ENCODE measurements around the gene OR6M1.

Gene OR6M1

DNA sequence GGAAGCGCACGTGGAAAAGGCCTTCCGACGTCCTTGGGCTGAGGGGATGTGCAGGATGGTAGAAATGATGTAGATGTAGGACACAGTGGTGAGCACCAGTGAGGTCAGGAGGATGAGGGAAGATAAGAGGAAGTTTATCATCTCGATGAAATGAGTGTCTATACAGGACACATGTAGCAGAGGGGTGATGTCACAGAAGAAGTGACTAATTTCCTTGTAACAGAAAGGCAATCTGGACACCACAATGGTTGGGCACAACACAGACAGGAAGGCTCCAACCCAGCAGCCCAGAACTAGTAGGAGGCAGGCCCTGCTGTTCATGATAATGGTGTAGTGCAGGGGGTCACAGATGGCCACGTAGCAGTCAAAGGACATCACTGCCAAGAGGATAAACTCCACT is 35.0 kb upstream of the OR6M1 start:
- no peak for DNase-seq (ENCODE audit: low spot score)
- Histone ChIP-seq H3K18ac (ENCODE audit: low read length) (no peak overlapping the region), H3K4me2 (ENCODE audit: insufficient read depth, low read length, poor library complexity, severe bottlenecking) (no peak overlapping the region), H3K14ac (ENCODE audit: low read length) (no peak overlapping the region), H3K4ac (ENCODE audit: low read length) (no peak overlapping the region), H3K9me3 (replicated peaks in 1 of 2; ENCODE audit: control insufficient read depth in 2 of 2, insufficient read depth in 1 of 2, low read depth in 1 of 2, low read length in 2 of 2) (no peaks in the 10 kb centered on the region), H3K27me3 (ENCODE audit: control insufficient read depth in 3 of 3, insufficient read depth in 3 of 3, low read depth in 1 of 3, low read length in 3 of 3) (no peaks in the 10 kb centered on the region), H4K8ac (ENCODE audit: low read depth, low read length) (no peak overlapping the region), H3K9ac (ENCODE audit: low read depth, low read length, poor library complexity) (no peak overlapping the region), H3K4me3 (ENCODE audit: low read length in 2 of 2) (no peak overlapping the region), H4K91ac (ENCODE audit: low read depth, low read length, poor library complexity) (no peak overlapping the region), H2BK120ac (ENCODE audit: low read depth, low read length) (no peak overlapping the region), H2BK15ac (ENCODE audit: low read length) (no peak overlapping the region), H3K27ac (replicated peaks; ENCODE audit: low read length) (no peak overlapping the region), H2BK12ac (ENCODE audit: low read length) (no peak overlapping the region), H2AK5ac (ENCODE audit: low read depth, low read length) (no peak overlapping the region), H2AFZ (ENCODE audit: low read length) (no peak overlapping the region), H3K4me1 (ENCODE audit: control insufficient read depth in 2 of 2, insufficient read depth in 1 of 2, low read depth in 1 of 2, low read length in 2 of 2) (no peaks in the 10 kb centered on the region), H3K79me1 (ENCODE audit: low read depth, low read length) (no peaks in the 10 kb centered on the region), H3K23ac (ENCODE audit: low read depth, low read length, poor library complexity) (no peak overlapping the region), H2BK5ac (ENCODE audit: low read length) (no peak overlapping the region), H3K36me3 (replicated peaks in 1 of 2; ENCODE audit: control insufficient read depth in 2 of 2, insufficient read depth in 2 of 2, low read length in 2 of 2) (no peaks in the 10 kb centered on the region)
- WGBS, 2 donors (ENCODE audit: extremely low coverage in 2 of 2, insufficient read length in 2 of 2, insufficient replicate concordance in 1 of 2): no CpG with 5 or more reads among the region's 6 CpGs

GRCh38 chr11:123839131-123839530 is 33.0 kb upstream of the OR6M1 start:
- no peak overlapping the region for H3K4ac ChIP-seq (ENCODE audit: low read length)
- no peak overlapping the region for H4K8ac ChIP-seq (ENCODE audit: low read depth, low read length)
- no CpG with 5 or more reads among the region's 5 CpGs for WGBS, 2 donors (ENCODE audit: extremely low coverage in 2 of 2, insufficient read length in 2 of 2, insufficient replicate concordance in 1 of 2)

DNA sequence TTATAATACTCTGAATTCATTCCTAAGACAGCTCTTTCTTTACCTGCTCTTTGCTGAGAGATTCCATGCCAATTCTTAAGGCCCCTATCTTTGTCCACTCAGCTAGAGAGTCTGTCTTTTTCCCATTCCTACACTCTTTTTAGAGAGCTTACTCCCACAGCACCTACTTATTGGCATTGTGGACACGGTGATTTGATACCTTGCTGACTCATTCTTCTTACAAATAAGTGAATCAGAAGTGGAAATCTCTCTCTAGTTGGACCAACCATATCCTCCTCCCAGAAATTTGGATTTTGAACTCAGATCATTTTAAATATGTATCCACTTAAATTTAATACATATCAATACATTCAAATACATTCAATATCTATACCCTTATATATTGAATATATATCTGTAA is 32.5 kb upstream of the OR6M1 start:
- no peak for DNase-seq (ENCODE audit: low spot score)
- H4K91ac ChIP-seq (ENCODE audit: low read depth, low read length, poor library complexity): no peak overlapping the region
- H2BK15ac ChIP-seq (ENCODE audit: low read length): no peak overlapping the region
- no peak overlapping the region for H3K9ac ChIP-seq (ENCODE audit: low read depth, low read length, poor library complexity)
- H4K8ac ChIP-seq (ENCODE audit: low read depth, low read length): no peak overlapping the region
- H3K4me2 ChIP-seq (ENCODE audit: insufficient read depth, low read length, poor library complexity, severe bottlenecking): no peak overlapping the region
- H3K36me3 ChIP-seq (replicated peaks in 1 of 2; ENCODE audit: control insufficient read depth in 2 of 2, insufficient read depth in 2 of 2, low read length in 2 of 2): no peaks in the 10 kb centered on the region
- H3K4me1 ChIP-seq (ENCODE audit: control insufficient read depth in 2 of 2, insufficient read depth in 1 of 2, low read depth in 1 of 2, low read length in 2 of 2): no peaks in the 10 kb centered on the region
- H3K4ac ChIP-seq (ENCODE audit: low read length): no peak overlapping the region
- no peaks in the 10 kb centered on the region for H3K9me3 ChIP-seq (replicated peaks in 1 of 2; ENCODE audit: control insufficient read depth in 2 of 2, insufficient read depth in 1 of 2, low read depth in 1 of 2, low read length in 2 of 2)
- H3K18ac ChIP-seq (ENCODE audit: low read length): no peak overlapping the region
- WGBS, 2 donors (ENCODE audit: extremely low coverage in 2 of 2, insufficient read length in 2 of 2, insufficient replicate concordance in 1 of 2): no CpG with 5 or more reads among the region's 1 CpG
- no peaks in the 10 kb centered on the region for H3K79me1 ChIP-seq (ENCODE audit: low read depth, low read length)
- no peak overlapping the region for H3K14ac ChIP-seq (ENCODE audit: low read length)
- no peak overlapping the region for H2BK5ac ChIP-seq (ENCODE audit: low read length)
- no peaks in the 10 kb centered on the region for H3K27me3 ChIP-seq (ENCODE audit: control insufficient read depth in 3 of 3, insufficient read depth in 3 of 3, low read depth in 1 of 3, low read length in 3 of 3)
- H2BK12ac ChIP-seq (ENCODE audit: low read length): no peak overlapping the region
- no peak overlapping the region for H3K27ac ChIP-seq (replicated peaks; ENCODE audit: low read length)
- no peak overlapping the region for H3K4me3 ChIP-seq (ENCODE audit: low read length in 2 of 2)
- no peak overlapping the region for H2AK5ac ChIP-seq (ENCODE audit: low read depth, low read length)
- no peak overlapping the region for H2BK120ac ChIP-seq (ENCODE audit: low read depth, low read length)
- H3K23ac ChIP-seq (ENCODE audit: low read depth, low read length, poor library complexity): no peak overlapping the region
- no peak overlapping the region for H2AFZ ChIP-seq (ENCODE audit: low read length)

More at GRCh38 chr11:123839131-123839530, 33.0 kb upstream of the OR6M1 start:
- Histone ChIP-seq H2BK120ac (ENCODE audit: low read depth, low read length) (no peak overlapping the region), H2BK12ac (ENCODE audit: low read length) (no peak overlapping the region), H2AFZ (ENCODE audit: low read length) (no peak overlapping the region), H2AK5ac (ENCODE audit: low read depth, low read length) (no peak overlapping the region), H3K9ac (ENCODE audit: low read depth, low read length, poor library complexity) (no peak overlapping the region), H3K23ac (ENCODE audit: low read depth, low read length, poor library complexity) (no peak overlapping the region), H3K79me1 (ENCODE audit: low read depth, low read length) (no peaks in the 10 kb centered on the region), H3K36me3 (replicated peaks in 1 of 2; ENCODE audit: control insufficient read depth in 2 of 2, insufficient read depth in 2 of 2, low read length in 2 of 2) (no peaks in the 10 kb centered on the region), H3K9me3 (replicated peaks in 1 of 2; ENCODE audit: control insufficient read depth in 2 of 2, insufficient read depth in 1 of 2, low read depth in 1 of 2, low read length in 2 of 2) (no peaks in the 10 kb centered on the region), H3K14ac (ENCODE audit: low read length) (no peak overlapping the region), H3K27me3 (ENCODE audit: control insufficient read depth in 3 of 3, insufficient read depth in 3 of 3, low read depth in 1 of 3, low read length in 3 of 3) (no peaks in the 10 kb centered on the region), H3K18ac (ENCODE audit: low read length) (no peak overlapping the region), H3K4me3 (ENCODE audit: low read length in 2 of 2) (no peak overlapping the region), H2BK15ac (ENCODE audit: low read length) (no peak overlapping the region), H3K27ac (replicated peaks; ENCODE audit: low read length) (no peak overlapping the region), H4K91ac (ENCODE audit: low read depth, low read length, poor library complexity) (no peak overlapping the region), H2BK5ac (ENCODE audit: low read length) (no peak overlapping the region), H3K4me1 (ENCODE audit: control insufficient read depth in 2 of 2, insufficient read depth in 1 of 2, low read depth in 1 of 2, low read length in 2 of 2) (no peaks in the 10 kb centered on the region), H3K4me2 (ENCODE audit: insufficient read depth, low read length, poor library complexity, severe bottlenecking) (no peak overlapping the region)
- no peak for DNase-seq (ENCODE audit: low spot score)

GRCh38 chr11:123838199-123838598 is 32.0 kb upstream of the OR6M1 start:
- Histone ChIP-seq H3K79me1 (ENCODE audit: low read depth, low read length) (no peaks in the 10 kb centered on the region), H3K27ac (replicated peaks; ENCODE audit: low read length) (no peak overlapping the region), H3K4me3 (ENCODE audit: low read length in 2 of 2) (no peak overlapping the region), H4K8ac (ENCODE audit: low read depth, low read length) (no peak overlapping the region), H3K23ac (ENCODE audit: low read depth, low read length, poor library complexity) (no peak overlapping the region), H3K4me1 (ENCODE audit: control insufficient read depth in 2 of 2, insufficient read depth in 1 of 2, low read depth in 1 of 2, low read length in 2 of 2) (no peaks in the 10 kb centered on the region), H2BK120ac (ENCODE audit: low read depth, low read length) (no peak overlapping the region), H4K91ac (ENCODE audit: low read depth, low read length, poor library complexity) (no peak overlapping the region), H2AK5ac (ENCODE audit: low read depth, low read length) (no peak overlapping the region), H3K9ac (ENCODE audit: low read depth, low read length, poor library complexity) (no peak overlapping the region), H3K4me2 (ENCODE audit: insufficient read depth, low read length, poor library complexity, severe bottlenecking) (no peak overlapping the region), H2BK12ac (ENCODE audit: low read length) (no peak overlapping the region), H2AFZ (ENCODE audit: low read length) (no peak overlapping the region), H3K36me3 (replicated peaks in 1 of 2; ENCODE audit: control insufficient read depth in 2 of 2, insufficient read depth in 2 of 2, low read length in 2 of 2) (no peaks in the 10 kb centered on the region), H3K9me3 (replicated peaks in 1 of 2; ENCODE audit: control insufficient read depth in 2 of 2, insufficient read depth in 1 of 2, low read depth in 1 of 2, low read length in 2 of 2) (no peaks in the 10 kb centered on the region), H2BK15ac (ENCODE audit: low read length) (no peak overlapping the region), H3K4ac (ENCODE audit: low read length) (no peak overlapping the region), H3K18ac (ENCODE audit: low read length) (no peak overlapping the region), H3K27me3 (ENCODE audit: control insufficient read depth in 3 of 3, insufficient read depth in 3 of 3, low read depth in 1 of 3, low read length in 3 of 3) (no peaks in the 10 kb centered on the region), H2BK5ac (ENCODE audit: low read length) (no peak overlapping the region), H3K14ac (ENCODE audit: low read length) (no peak overlapping the region)
- DNase-seq (ENCODE audit: low spot score): no peak
- no CpG with 5 or more reads among the region's 3 CpGs for WGBS, 2 donors (ENCODE audit: extremely low coverage in 2 of 2, insufficient read length in 2 of 2, insufficient replicate concordance in 1 of 2)

All from neuronal stem cell (in vitro differentiated cells).